ENCODE data around the gene RASD1. TPM values are rescaled to one million over a fixed set of nuclear protein-coding genes. Genes with fewer than 3 reads are reported as not detected.

RASD1 gene
- total and polyA plus RNA-seq, 4 donors: 0.89 to 46.7 (median 14.7) TPM

DNA sequence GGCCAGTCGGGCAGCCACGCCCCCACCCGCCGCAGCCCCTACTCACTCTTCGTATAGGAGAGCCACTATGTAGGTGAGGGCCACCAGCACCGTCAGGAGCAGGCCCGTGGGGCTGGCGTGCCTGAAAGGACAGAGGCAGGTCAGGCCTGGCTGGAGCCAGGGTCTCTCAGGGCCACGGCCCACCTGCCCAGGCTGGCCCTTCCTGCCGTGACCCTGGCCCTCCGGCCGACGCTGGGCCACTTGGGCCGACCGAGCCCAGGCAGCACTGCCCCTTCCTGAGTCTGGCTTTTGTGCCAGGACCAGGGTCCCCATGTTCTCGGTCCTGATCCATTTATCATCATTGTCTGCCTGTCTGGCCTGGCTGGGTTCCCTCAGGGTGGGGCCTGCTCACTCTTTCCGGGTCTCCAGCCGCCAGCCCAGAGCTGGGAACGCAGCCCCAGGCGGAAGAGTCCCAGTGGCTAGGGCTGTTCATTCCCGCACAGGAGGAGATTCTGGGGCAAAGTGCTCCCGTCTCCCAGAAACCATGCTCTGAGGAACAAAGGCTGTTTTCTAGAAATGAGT, 10.1 kb upstream of the RASD1 start:
- H3K4me1 ChIP-seq (ENCODE audit: control insufficient read depth in 4 of 4, insufficient read depth in 4 of 4, low read length in 3 of 4): no peaks in the 10 kb centered on the region
- no peak overlapping the region for H3K9ac ChIP-seq (ENCODE audit: low read depth in 1 of 2, low read length in 2 of 2)
- H3K36me3 ChIP-seq (ENCODE audit: control insufficient read depth in 4 of 4, insufficient read depth in 3 of 4, low read depth in 1 of 4, low read length in 3 of 4): peaks cover 3 to 25% (median 9%) of the 10 kb centered on the region in 4 donors
- TF ChIP-seq, protein P1, sequence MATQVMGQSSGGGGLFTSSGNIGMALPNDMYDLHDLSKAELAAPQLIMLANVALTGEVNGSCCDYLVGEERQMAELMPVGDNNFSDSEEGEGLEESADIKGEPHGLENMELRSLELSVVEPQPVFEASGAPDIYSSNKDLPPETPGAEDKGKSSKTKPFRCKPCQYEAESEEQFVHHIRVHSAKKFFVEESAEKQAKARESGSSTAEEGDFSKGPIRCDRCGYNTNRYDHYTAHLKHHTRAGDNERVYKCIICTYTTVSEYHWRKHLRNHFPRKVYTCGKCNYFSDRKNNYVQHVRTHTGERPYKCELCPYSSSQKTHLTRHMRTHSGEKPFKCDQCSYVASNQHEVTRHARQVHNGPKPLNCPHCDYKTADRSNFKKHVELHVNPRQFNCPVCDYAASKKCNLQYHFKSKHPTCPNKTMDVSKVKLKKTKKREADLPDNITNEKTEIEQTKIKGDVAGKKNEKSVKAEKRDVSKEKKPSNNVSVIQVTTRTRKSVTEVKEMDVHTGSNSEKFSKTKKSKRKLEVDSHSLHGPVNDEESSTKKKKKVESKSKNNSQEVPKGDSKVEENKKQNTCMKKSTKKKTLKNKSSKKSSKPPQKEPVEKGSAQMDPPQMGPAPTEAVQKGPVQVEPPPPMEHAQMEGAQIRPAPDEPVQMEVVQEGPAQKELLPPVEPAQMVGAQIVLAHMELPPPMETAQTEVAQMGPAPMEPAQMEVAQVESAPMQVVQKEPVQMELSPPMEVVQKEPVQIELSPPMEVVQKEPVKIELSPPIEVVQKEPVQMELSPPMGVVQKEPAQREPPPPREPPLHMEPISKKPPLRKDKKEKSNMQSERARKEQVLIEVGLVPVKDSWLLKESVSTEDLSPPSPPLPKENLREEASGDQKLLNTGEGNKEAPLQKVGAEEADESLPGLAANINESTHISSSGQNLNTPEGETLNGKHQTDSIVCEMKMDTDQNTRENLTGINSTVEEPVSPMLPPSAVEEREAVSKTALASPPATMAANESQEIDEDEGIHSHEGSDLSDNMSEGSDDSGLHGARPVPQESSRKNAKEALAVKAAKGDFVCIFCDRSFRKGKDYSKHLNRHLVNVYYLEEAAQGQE (IDR thresholded peaks at IDR 0.05): no peak
- TF ChIP-seq YY1 (IDR thresholded peaks at IDR 0.05) (no peak), SP1 (IDR thresholded peaks at IDR 0.05) (no peak), ZBTB33 (IDR thresholded peaks at IDR 0.05) (no peak)
- DNase-seq (ENCODE audit: low spot score): no peak
- WGBS: 88% methylated on average over 22 of the region's 22 CpGs
- no peaks in the 10 kb centered on the region for H3K9me3 ChIP-seq (ENCODE audit: control insufficient read depth in 4 of 4, low read length in 3 of 4)
- H3K27ac ChIP-seq (ENCODE audit: low read depth in 1 of 2, low read length in 2 of 2): no peak overlapping the region
- no peaks in the 10 kb centered on the region for H3K27me3 ChIP-seq (ENCODE audit: control insufficient read depth in 4 of 4, insufficient read depth in 4 of 4, low read length in 3 of 4)
- H3K4me3 ChIP-seq (ENCODE audit: low read depth in 1 of 3, low read length in 3 of 3): no peak overlapping the region

GRCh38 chr17:17505610-17506171, 9.5 kb upstream of the RASD1 start:
- no peak for DNase-seq (ENCODE audit: low spot score)
- H3K9ac ChIP-seq (ENCODE audit: low read depth in 1 of 2, low read length in 2 of 2): no peak overlapping the region
- no peak overlapping the region for H3K4me3 ChIP-seq (ENCODE audit: low read depth in 1 of 3, low read length in 3 of 3)
- no peak overlapping the region for H3K27ac ChIP-seq (ENCODE audit: low read depth in 1 of 2, low read length in 2 of 2)
- no peaks in the 10 kb centered on the region for H3K9me3 ChIP-seq (ENCODE audit: control insufficient read depth in 4 of 4, low read length in 3 of 4)
- no peaks in the 10 kb centered on the region for H3K4me1 ChIP-seq (ENCODE audit: control insufficient read depth in 4 of 4, insufficient read depth in 4 of 4, low read length in 3 of 4)
- TF ChIP-seq HNF4A (conservative IDR thresholded peaks at IDR 0.05): no peak
- TF ChIP-seq NR2F2 (IDR thresholded peaks at IDR 0.05): no peak
- TF ChIP-seq EGR1 (IDR thresholded peaks at IDR 0.05; ENCODE audit: low read depth in 2 of 2): no peak
- TF ChIP-seq FOXA2 (IDR thresholded peaks at IDR 0.05): no peak
- TF ChIP-seq, protein P1 (IDR thresholded peaks at IDR 0.05): no peak
- no peak for TF ChIP-seq FOXA1 (IDR thresholded peaks at IDR 0.05)
- no peak for TF ChIP-seq MAX (IDR thresholded peaks at IDR 0.05)
- TF ChIP-seq, protein P2, sequence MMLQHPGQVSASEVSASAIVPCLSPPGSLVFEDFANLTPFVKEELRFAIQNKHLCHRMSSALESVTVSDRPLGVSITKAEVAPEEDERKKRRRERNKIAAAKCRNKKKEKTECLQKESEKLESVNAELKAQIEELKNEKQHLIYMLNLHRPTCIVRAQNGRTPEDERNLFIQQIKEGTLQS (IDR thresholded peaks at IDR 0.05): no peak
- TF ChIP-seq HNF4G (IDR thresholded peaks at IDR 0.05): no peak
- TF ChIP-seq, protein P3, sequence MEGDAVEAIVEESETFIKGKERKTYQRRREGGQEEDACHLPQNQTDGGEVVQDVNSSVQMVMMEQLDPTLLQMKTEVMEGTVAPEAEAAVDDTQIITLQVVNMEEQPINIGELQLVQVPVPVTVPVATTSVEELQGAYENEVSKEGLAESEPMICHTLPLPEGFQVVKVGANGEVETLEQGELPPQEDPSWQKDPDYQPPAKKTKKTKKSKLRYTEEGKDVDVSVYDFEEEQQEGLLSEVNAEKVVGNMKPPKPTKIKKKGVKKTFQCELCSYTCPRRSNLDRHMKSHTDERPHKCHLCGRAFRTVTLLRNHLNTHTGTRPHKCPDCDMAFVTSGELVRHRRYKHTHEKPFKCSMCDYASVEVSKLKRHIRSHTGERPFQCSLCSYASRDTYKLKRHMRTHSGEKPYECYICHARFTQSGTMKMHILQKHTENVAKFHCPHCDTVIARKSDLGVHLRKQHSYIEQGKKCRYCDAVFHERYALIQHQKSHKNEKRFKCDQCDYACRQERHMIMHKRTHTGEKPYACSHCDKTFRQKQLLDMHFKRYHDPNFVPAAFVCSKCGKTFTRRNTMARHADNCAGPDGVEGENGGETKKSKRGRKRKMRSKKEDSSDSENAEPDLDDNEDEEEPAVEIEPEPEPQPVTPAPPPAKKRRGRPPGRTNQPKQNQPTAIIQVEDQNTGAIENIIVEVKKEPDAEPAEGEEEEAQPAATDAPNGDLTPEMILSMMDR (IDR thresholded peaks at IDR 0.05; ENCODE audit: low read depth, low read length, missing input control): no peak
- no peak for TF ChIP-seq ZBTB33 (IDR thresholded peaks at IDR 0.05)
- no peak for TF ChIP-seq SP1 (IDR thresholded peaks at IDR 0.05)
- H3K36me3 ChIP-seq (ENCODE audit: control insufficient read depth in 4 of 4, insufficient read depth in 3 of 4, low read depth in 1 of 4, low read length in 3 of 4): peaks cover 3 to 25% (median 9%) of the 10 kb centered on the region in 4 donors
- WGBS: 98% methylated on average over 22 of the region's 22 CpGs
- H3K27me3 ChIP-seq (ENCODE audit: control insufficient read depth in 4 of 4, insufficient read depth in 4 of 4, low read length in 3 of 4): no peaks in the 10 kb centered on the region

Measured in liver (tissue), 9 donors.